NOMO-1 (cell line): Measurements from ENCODE around the gene ACYP2.
"Not testable (repeated sequence)": the region's sequence is repeated elsewhere in the genome, so short reads cannot be mapped to it uniquely, and the experiment has no call there.

Source experiments
- DNase-seq, 2 experiments: peaks; one replicate each; lab custom pipeline; 2025; ENCODE audit not compliant: unreplicated experiment in 2 of 2; lab: John Stamatoyannopoulos, UW

ACYP2 gene

GRCh38 chr2:54097124-54097523 is 18.3 kb upstream of the ACYP2 start:
- DNase-seq = no peak

- no peak for DNase-seq
These were observed 16.0 kb upstream of the ACYP2 start for GRCh38 chr2:54099370-54099769.

- DNase-seq = no peak
These were observed 15.4 kb upstream of the ACYP2 start for GRCh38 chr2:54099829-54100585.

- DNase-seq = no peak
These were observed 14.6 kb upstream of the ACYP2 start for GRCh38 chr2:54100772-54101171.

- no peak for DNase-seq
These were observed 11.7 kb upstream of the ACYP2 start for GRCh38 chr2:54103454-54104314.

- peak; percentile 51 to 54 for DNase-seq
These were observed 8.6 kb upstream of the ACYP2 start for GRCh38 chr2:54106631-54107454.

GRCh38 chr2:54107455-54107764 is 8.0 kb upstream of the ACYP2 start:
- DNase-seq = no peak

GRCh38 chr2:54107903-54108615 is 7.4 kb upstream of the ACYP2 start:
- no peak for DNase-seq

GRCh38 chr2:54109848-54110247 is 5.6 kb upstream of the ACYP2 start:
- DNase-seq = no peak

GRCh38 chr2:54114479-54114878 is 936 bp upstream of the ACYP2 start:
- DNase-seq = not testable (repeated sequence)

GRCh38 chr2:54114936-54115283 is 505 bp upstream of the ACYP2 start:
- DNase-seq = peak in 1 of 2 experiments; percentile 50

- DNase-seq = not testable (repeated sequence)
These were observed 1.2 kb downstream of the ACYP2 start for GRCh38 chr2:54116598-54116997.

- DNase-seq = no peak
These were observed 5.5 kb downstream of the ACYP2 start for GRCh38 chr2:54120950-54121349.

- no peak for DNase-seq
These were observed 6.9 kb downstream of the ACYP2 start for GRCh38 chr2:54122171-54122935.

GRCh38 chr2:54122939-54123338 is 7.5 kb downstream of the ACYP2 start:
- DNase-seq = no peak

- DNase-seq = not testable (repeated sequence)
These were observed 11.8 kb downstream of the ACYP2 start for GRCh38 chr2:54127174-54127573.

GRCh38 chr2:54133056-54133455 is 17.6 kb downstream of the ACYP2 start:
- DNase-seq = no peak

- no peak for DNase-seq
These were observed 23.8 kb downstream of the ACYP2 start for GRCh38 chr2:54139210-54139609.

GRCh38 chr2:54143780-54144179 is 28.4 kb downstream of the ACYP2 start:
- no peak for DNase-seq

- DNase-seq = no peak
These were observed 33.0 kb downstream of the ACYP2 start for GRCh38 chr2:54148391-54148790.
